Retina (tissue), 1 donor: Measurements from ENCODE around the gene PIP4K2A.

Experiments
- DNase-seq: peaks from one replicate; pipeline ENCODE4 v3.0.0-alpha.2; 2016

PIP4K2A gene

DNA sequence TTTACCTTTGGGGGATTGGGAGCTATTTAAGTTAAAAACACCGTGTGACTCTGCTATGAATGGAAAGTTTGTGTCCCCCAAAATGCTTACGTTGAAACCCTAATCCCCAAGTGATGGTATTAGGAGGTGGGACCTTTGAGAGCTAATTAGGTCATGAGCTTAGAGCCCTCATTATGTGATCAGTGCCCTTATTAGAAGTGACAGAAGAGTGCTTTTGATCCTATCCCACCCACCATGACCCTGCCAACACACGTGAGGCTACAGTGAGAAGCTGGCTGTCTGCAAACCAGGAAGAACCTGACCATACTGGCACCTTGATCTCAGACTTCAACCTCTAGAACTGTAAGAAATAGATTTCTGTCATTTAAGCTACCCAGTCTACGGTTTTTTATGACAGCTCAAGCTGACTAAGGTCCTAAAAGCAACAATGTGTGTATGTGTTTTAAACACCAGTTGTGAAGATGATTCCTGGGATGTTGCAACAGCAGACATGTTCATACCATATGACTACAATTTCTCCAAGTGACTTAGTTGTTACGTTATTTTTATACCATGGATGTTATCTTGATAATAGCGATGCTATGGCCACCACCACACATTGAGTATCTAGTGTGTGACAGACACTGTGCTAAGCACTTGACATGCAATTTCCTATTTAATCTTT is 124.4 kb downstream of the PIP4K2A start:
- DNase-seq, result peak; percentile 55

GRCh38 chr10:22588462-22588861 is 125.9 kb downstream of the PIP4K2A start:
- DNase-seq, result no peak

GRCh38 chr10:22583683-22584082 is 130.7 kb downstream of the PIP4K2A start:
- no peak for DNase-seq

GRCh38 chr10:22581461-22581860 is 132.9 kb downstream of the PIP4K2A start:
- no peak for DNase-seq

DNA sequence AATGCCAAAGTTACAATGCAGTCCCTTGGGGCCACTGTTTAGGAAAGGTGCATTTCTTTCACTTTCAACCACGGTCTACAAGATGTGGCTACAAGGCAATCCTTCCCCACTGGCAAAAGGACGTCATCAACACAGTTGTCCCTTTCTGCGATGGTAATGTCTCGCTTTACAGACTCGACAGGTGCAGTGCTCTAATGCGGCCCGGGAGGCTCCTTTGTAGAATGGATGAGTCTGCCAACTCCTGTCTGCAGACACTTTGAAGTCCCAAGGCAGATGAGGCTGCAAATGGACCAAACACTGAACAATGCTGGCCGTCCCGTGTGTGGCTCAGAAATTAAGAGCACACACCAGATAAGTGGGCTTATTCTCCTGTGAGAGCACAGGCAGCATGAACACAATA is 133.7 kb downstream of the PIP4K2A start:
- DNase-seq, result no peak

GRCh38 chr10:22579826-22580225 is 134.6 kb downstream of the PIP4K2A start:
- DNase-seq, result no peak

DNA sequence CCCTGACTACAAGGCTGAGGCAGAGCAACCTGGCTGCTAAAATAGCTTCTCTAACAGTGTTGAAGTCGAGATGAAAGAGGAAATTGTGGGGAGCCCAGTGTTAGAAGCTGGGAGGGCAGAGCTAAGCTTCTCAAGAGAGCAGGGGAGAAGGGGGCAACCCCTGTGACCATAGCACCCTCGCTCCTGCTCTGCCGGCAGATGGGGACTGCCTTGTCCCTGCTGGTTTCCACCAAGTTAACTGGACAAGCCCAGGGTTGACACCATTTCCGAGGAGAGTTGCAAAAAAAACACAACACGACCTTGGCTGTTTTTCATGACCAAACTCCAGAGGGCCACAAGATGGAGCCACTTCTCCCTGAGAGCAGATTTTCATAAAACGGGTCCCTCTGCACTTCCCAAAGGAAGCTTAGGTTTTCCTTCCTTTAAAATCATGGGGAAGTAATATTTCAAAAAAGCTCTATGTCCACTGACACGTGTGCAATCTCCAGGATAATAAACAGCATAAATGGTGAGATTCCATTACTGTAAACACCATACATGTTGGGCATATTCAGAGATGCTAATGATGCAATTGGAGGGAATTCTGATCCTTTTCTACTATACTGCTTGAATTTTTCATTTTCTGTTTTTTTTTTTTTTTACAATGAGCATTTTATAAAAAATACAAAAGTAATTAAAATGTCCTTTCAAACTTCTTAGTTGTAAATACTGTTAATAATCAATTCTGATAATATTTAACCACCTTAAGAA is 140.4 kb downstream of the PIP4K2A start:
- DNase-seq, result no peak

DNA sequence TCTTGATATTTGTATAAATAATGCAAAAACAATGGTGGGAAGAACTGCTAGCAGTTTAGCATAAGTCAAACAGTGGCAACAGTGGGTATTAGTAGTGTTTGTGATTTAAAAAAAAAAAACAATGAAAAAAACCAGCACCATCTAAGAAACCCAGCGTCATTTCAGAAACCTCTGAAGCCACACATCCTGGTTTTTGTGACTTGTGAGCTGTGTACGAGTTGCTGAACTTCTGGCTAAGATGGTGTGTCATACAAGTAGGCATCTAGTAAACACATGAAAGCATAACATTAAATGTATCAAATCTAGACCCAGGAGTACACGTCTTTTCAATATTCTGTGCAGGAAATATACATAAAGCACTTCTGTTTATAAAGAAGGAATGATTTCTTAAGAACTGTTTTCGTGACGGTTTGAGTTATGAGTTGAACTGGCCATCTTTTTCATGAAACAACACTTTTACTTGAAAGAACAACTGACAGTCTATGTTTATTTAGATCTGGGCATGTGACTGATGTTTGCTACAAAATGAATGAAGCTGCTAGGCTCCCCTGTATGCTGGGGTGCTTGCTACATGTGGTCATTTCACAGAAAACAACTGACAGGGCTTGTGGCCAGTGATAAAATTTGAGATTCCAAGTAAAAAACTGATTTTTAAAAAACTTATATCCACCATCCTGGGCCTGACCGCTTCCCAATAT is 143.5 kb downstream of the PIP4K2A start:
- no peak for DNase-seq

DNA sequence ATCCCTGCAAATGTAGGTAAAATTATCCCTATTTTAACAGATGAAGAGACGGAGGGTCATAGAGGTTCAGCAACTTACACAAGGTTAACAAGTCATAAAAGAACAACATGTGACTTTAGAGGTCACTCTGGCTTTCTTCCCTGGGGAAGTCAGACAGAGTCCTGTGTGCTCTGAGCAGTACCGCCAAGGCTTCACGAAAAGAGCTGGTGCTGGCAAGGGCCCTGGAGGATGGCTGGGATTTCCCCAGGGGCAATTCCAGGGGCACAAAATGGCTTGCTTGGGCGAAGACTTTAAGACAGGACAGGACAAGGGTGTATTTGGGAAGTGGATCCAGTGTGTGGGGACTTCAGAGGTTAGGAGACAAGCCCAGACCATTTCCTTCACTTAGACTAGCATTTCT is 144.1 kb downstream of the PIP4K2A start:
- DNase-seq, result no peak

DNA sequence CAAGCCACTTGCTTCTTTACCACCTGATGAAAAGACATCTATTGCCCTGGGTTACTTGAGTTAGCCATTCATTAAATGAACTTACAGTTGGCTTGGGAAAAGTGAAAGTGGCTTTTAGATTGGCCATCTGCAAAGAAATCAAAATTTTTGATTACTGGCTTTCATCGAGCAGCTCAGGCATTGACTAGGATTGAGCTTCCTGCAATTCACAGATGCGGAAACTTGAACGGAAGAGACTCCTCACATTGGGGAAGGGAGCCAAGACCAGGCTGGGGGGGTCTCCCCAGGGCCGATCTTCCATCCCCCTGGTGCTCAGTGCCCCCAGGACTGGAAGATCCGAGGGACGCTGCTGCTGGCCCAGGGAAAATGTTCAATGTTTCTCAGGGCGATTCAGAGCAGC is 145.4 kb downstream of the PIP4K2A start:
- no peak for DNase-seq

DNA sequence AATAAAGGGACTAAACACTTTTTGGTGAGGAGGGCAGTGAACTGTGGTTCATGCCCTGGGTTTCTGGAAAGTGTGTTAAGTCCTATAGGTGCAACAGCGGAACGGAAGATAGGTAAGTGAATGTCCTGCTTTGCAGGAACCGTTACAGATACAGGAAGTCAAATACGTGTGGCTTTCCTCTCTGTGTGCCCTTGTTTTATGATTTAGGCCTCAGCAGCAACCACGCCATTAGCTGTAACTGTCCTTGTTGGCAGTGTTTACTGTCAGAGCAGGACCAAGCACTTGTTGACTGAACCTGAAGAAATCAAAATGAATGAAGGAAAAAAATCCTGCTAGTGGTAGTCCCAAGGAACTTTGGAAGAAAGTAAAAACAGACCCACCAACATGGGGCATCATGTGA is 150.3 kb downstream of the PIP4K2A start:
- DNase-seq, result no peak

DNA sequence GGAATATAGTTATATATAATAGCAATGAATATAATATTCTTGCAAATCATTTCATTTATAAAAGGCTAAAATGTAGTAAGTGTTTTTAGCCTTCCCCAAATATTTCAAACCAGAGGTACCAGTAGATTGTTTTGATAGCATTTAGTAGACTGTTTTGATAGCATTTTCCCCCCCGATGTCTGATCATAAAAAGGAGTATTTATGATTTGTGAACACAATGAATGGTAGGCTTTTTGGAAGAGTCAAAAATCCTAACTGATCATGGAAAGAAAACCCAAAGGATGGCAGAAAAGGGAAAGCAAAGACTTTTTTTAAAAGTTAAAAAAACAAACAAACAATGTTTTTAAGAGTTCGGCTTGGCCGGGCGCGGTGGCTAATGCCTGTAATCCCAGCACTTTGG is 152.5 kb downstream of the PIP4K2A start:
- no peak for DNase-seq

DNA sequence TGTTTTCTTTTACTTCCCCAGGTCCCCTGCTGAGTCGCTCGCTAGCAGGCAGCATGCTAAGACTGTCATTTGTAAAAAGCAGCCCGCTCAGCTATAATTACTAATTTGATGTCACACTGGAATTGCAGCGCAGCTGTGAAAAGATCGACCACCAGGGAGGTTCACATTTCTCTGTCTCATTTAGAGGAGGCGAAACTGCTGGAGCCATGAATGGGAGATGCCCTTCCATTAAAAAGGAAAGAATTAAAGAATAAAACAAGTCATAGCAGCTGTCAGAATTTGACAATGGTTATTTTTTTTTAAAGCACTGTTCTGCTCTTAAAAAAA is 153.5 kb downstream of the PIP4K2A start:
- DNase-seq, result peak; percentile 85

DNA sequence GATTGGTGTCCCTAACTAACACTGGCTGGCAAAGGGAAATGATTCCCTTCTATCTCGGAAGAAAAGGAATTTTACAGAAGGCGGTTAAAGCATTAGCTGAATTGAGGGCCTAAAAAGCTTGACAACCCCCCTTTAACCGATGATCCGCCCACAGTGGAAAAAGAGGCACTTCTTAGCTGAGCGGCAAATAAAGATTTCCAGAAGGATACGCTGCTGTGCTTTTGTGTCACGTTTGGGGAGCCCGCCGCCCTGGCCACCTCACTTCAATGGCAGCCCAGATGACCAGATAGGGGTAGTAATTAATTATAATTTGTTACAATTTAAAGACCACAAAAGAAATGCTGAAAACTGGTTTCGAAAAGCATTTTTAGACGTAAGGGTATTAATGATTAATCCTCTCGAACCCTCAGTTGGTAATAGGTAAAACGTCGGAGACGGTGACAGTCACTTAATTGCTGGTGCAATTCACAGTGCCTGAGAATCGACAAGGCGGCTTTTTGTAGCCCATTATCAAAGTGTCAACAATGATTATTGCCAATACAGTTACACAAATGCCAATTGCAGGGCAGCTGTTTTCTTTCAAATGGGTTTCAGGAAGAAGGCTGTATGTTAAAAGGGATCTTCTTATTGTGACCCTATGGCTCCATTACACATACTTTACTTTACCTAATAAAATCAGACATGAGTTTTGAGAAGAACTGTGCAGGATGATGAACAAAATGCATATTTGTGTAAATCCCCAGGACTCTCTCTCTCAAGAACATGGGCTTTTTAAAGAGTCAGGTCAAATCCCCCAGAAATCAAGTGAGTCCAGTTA is 154.1 kb downstream of the PIP4K2A start:
- no peak for DNase-seq

GRCh38 chr10:22557321-22557720 is 157.1 kb downstream of the PIP4K2A start:
- no peak for DNase-seq

GRCh38 chr10:22556774-22557173 is 157.6 kb downstream of the PIP4K2A start:
- no peak for DNase-seq

DNA sequence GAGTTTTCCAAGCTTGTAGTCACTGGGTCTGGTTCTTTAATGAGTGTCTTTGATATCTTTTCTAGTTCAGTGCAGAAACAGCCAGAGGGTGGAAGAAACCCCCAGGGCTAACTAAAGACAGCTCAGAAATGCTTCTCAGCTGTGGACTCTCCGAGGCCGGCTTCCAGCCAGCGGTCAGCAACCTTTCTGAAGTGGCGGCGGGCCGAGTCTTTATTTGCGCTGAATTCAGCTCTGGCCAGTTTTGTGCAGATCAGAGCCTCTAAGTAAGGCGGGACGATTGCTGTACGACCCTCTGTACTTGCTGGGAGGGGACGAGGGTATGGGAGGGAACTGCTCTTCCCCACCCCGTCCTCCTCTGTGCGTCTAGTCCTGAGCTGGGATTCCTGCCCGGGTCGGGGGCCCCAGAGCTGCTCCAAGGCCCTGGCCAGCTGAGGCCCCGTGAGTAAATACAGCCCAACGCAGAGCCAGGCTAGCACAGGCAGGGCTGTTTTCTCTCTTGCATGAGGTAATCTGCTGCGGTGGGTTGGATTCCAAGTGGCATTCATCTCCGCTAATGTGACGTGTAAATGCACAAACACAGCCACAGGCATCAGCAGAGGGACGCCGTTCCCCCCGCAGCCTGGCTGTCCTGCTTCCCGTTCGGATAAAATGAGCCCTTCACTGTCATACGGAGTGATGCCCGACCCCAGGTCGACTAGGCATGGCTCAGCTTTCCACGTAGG is 159.8 kb downstream of the PIP4K2A start:
- peak; percentile 85 for DNase-seq

DNA sequence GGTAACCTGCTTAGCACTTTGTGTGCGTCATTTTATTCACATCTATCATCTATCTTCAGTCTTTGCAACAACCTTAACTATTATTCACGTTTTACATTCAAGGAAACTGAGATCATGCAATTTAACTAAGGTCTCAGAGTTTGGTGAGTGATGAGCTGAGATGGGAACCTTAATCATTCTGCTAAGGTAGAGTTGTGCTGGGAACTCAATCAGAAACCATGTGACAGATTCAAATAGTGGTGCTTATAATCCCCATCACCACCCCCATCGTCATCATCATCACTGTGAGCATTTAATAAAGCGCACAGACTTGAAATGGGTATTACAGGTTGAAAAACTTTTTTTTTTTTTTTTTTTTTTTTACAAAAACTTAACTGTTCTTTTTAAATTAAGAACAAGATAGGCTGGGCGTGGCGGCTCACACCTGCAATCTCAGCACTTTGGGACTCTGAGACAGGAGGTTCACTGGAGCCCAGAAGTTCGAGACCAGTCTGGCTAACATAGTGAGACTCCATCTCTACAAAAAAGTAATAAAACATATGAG is 160.9 kb downstream of the PIP4K2A start:
- DNase-seq, result no peak

DNA sequence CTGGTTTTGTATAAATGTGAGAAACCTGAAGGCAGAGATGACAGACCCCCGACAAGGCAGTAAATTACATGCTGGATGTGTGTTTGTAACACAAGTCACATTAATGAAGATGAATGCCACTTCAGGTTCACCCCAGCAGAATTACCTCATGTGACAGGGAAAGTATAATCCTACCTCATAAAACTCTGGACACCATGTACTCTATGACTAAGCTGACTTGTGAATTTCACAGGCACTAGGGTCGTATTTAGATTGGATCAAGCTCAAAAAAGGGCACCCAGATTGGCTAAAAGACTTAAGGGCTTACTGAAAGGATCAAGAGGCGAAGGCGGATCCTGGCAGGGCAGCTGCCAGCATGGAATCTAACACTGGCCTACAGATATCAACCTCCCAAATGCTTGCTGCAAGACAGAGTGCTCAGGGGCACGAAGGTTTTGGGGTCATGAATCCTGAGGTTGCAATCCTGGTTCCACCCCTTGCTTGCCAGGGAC is 161.4 kb downstream of the PIP4K2A start:
- no peak for DNase-seq

DNA sequence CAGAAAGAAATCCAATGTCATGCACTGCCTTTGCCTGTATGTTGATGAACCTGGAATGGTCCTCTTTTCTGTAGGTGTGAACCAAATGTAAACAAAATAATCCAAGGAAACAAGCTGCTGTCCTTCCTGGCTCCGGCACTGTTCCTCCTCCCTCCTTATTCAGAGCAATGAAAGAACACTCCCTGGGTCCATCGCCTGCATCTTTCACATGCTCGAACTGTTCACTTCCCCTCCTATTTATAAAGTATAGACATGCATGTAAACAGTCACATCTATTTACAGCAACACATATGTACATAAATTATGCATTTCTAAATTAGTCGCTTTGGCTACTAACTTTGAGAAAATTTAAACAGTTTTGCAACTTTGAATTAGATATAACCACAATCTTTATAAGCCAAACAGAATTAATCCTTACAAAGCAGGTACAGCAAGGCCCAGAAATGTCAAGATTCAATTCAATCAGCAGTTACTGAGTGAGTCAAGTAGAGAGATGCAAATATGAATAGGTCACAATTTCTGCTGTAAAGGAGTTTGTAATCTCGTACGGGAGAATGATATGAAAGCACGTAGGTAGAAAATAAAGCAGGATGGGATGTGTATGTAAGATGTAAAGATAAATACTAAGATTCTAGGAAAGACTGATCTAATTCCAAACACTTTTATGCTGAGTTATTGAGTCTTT is 162.6 kb downstream of the PIP4K2A start:
- DNase-seq, result no peak

DNA sequence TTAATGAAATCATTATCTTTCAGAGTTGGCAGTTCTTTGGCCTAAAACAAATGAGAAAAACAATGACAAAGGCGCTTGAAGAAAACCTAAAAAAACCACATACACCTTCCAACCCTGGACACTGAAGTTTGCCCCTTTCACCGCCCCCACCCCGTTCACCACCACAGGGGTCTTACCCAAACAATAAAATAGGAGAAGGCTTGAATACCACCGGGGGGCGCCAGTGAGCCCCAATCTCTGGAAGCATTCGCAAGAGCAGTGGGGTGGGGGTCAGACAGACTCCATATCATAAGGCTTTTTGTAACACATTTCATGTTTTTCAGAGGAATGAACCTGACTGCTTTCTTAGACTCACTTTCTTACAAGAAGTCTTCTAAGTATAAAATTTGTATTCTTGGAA is 163.6 kb downstream of the PIP4K2A start:
- no peak for DNase-seq

DNA sequence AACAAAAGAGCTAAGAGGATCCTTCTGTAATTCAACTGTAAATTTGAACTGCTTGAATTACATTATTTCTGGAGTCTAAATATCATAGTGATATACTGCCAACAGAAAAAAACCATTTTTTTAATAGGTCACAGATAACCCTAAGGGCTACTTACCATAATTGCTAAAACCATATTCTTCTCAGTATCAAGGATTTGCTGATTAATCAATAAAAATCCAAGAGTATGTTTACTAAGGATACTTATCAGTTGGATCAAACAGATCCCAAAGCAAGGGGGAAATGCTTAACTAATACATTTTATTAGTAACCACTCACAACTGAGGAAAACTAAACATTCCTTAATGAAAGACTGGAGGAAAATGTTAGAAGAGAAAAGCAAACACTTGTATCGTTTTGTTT is 166.0 kb downstream of the PIP4K2A start:
- DNase-seq, result no peak
